GM18526 (cell line): ENCODE data around the gene ASTN2.

Source experiments
- POLR2A ChIP-seq: IDR thresholded peaks from 3 replicates; pipeline ENCODE4 v1.6.1; 2011; ENCODE audit not compliant: insufficient read length; ENCODE audit errors: extremely low read depth

The ASTN2 gene

GRCh38 chr9:116877072-116877471 lies 537.8 kb downstream of the ASTN2 start:
- TF ChIP-seq POLR2A = no peak

GRCh38 chr9:116875576-116875975 lies 539.3 kb downstream of the ASTN2 start:
- no peak for TF ChIP-seq POLR2A

GRCh38 chr9:116873937-116874914 lies 540.6 kb downstream of the ASTN2 start:
- no peak for TF ChIP-seq POLR2A

- no peak for TF ChIP-seq POLR2A
Observed at GRCh38 chr9:116873491-116873890, 541.4 kb downstream of the ASTN2 start.

GRCh38 chr9:116870566-116870965 lies 544.3 kb downstream of the ASTN2 start:
- no peak for TF ChIP-seq POLR2A

GRCh38 chr9:116868201-116868600 lies 546.7 kb downstream of the ASTN2 start:
- TF ChIP-seq POLR2A = no peak

- no peak for TF ChIP-seq POLR2A
Observed at GRCh38 chr9:116861321-116861720, 553.5 kb downstream of the ASTN2 start.

GRCh38 chr9:116860509-116861120 lies 554.2 kb downstream of the ASTN2 start:
- TF ChIP-seq POLR2A = no peak

GRCh38 chr9:116859763-116860162 lies 555.1 kb downstream of the ASTN2 start:
- TF ChIP-seq POLR2A = no peak

- TF ChIP-seq POLR2A = no peak
Observed at GRCh38 chr9:116857321-116857720, 557.5 kb downstream of the ASTN2 start.

- TF ChIP-seq POLR2A = no peak
Observed at GRCh38 chr9:116855881-116856662, 558.8 kb downstream of the ASTN2 start.

- no peak for TF ChIP-seq POLR2A
Observed at GRCh38 chr9:116849721-116850120, 565.1 kb downstream of the ASTN2 start.

GRCh38 chr9:116844621-116845020 lies 570.2 kb downstream of the ASTN2 start:
- TF ChIP-seq POLR2A = no peak

- no peak for TF ChIP-seq POLR2A
Observed at GRCh38 chr9:116843863-116844620, 570.8 kb downstream of the ASTN2 start.

- no peak for TF ChIP-seq POLR2A
Observed at GRCh38 chr9:116842658-116843057, 572.2 kb downstream of the ASTN2 start.
